Calu3 (cell line): Measurements from ENCODE around the gene NPIPB2. TPM values are rescaled to one million over a fixed set of nuclear protein-coding genes. Genes with fewer than 3 reads are reported as not detected.

ENCODE experiments used
- BruUV-seq: library from RNA; stranded (reverse); fragments of 400-500 nt; replicated peaks from 2 replicates; lab custom pipeline; 2021; lab: Mats Ljungman, UMichigan
- CTCF ChIA-PET: fragments of 300-600 bp; sonication (Branson Sonifier 250); formaldehyde crosslinking; loops from one replicate; lab custom pipeline; 2022; ENCODE audit warnings: antibody characterized with exemption; lab: Charles Lee
- DNase-seq: peaks from one replicate; pipeline ENCODE4 v3.0.0; 2022
- H3K27ac Mint-ChIP-seq: one replicate; pipeline ENCODE4 v1.8.0; 2022; ENCODE audit warnings: mixed read lengths; ENCODE audit not compliant: unreplicated experiment
- H3K27me3 Mint-ChIP-seq: one replicate; pipeline ENCODE4 v1.8.0; 2022; ENCODE audit warnings: mixed read lengths; ENCODE audit not compliant: unreplicated experiment
- H3K36me3 Mint-ChIP-seq: one replicate; pipeline ENCODE4 v1.8.0; 2022; ENCODE audit warnings: mild to moderate bottlenecking, moderate library complexity, mixed read lengths; ENCODE audit not compliant: insufficient read depth, unreplicated experiment
- H3K4me1 Mint-ChIP-seq: one replicate; pipeline ENCODE4 v1.8.0; 2022; ENCODE audit warnings: mild to moderate bottlenecking, low read depth, mixed read lengths; ENCODE audit not compliant: unreplicated experiment
- H3K4me3 Mint-ChIP-seq: one replicate; pipeline ENCODE4 v1.8.0; 2022; ENCODE audit warnings: mild to moderate bottlenecking, low read depth, moderate library complexity, mixed read lengths; ENCODE audit not compliant: unreplicated experiment
- H3K9me3 Mint-ChIP-seq: one replicate; pipeline ENCODE4 v1.8.0; 2022; ENCODE audit warnings: low read depth, mixed read lengths; ENCODE audit not compliant: unreplicated experiment
- intact Hi-C: fragments of 100-400 bp; cut with micrococcal nuclease; formaldehyde crosslinking; loops from one replicate; pipeline ENCODE4 v1.10.0; 2022; ENCODE audit not compliant: unreplicated experiment
- total RNA-seq: library from RNA; stranded (reverse); gene quantifications from 2 replicates; pipeline ENCODE4 v1.2.3, GENCODE V29; 2022
- TF ChIP-seq, protein P1 (sequence below): fragments of 200-600 bp; IDR thresholded peaks from one replicate; pipeline ENCODE4 v1.8.0; 2022; ENCODE audit warnings: antibody characterized with exemption; ENCODE audit not compliant: unreplicated experiment

The NPIPB2 gene
- total RNA-seq, 1 experiment from 2014 or later = 21.3 TPM

DNA sequence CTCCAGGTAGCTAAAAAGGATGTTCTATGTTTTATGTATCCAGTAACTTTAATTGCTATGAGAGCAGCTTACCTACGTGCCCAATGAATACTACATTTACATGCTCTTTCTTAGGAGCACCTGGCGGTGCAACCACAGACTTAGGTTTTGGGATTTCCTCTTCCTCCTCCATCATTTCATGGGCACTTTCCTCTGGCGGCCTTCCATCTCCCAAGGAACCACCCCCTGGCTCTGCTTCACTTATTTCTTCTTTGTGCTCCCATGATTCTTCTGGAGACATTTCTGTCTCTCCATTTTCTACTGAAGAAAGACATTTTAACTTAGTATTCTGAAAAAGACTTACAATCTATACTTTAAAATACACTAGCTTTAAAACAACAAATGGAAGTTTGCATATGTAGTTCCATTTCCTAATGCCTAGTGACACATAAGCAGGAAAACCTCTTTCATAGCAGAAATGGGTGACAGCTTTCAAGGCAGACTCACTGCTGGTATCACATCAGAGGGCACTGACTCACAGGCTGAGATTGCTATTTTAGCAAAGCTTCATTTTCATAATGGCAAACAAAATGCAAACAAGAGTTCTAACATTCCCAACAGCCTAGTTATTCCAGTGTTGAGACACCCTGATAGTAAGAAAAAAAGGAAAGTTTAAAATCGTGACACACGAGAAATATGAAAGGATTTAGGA is 45.2 kb downstream of the NPIPB2 start:
- H3K27ac Mint-ChIP-seq = peak overlapping the region; percentile 48
- CTCF ChIA-PET = interaction anchor here (1.2 kb wide), 1 partner anchor 171 kb away, joined by 4 read pairs; no protein-coding TSS in a partner anchor
- BruUV-seq = no TSS peak
- DNase-seq = no peak
- H3K9me3 Mint-ChIP-seq = no peaks in the 10 kb centered on the region
- intact Hi-C loops = no loop called here
- H3K27me3 Mint-ChIP-seq = no peaks in the 10 kb centered on the region
- peaks cover 51% of the 10 kb centered on the region for H3K36me3 Mint-ChIP-seq
- H3K4me3 Mint-ChIP-seq = no peak overlapping the region
- TF ChIP-seq, protein P1, sequence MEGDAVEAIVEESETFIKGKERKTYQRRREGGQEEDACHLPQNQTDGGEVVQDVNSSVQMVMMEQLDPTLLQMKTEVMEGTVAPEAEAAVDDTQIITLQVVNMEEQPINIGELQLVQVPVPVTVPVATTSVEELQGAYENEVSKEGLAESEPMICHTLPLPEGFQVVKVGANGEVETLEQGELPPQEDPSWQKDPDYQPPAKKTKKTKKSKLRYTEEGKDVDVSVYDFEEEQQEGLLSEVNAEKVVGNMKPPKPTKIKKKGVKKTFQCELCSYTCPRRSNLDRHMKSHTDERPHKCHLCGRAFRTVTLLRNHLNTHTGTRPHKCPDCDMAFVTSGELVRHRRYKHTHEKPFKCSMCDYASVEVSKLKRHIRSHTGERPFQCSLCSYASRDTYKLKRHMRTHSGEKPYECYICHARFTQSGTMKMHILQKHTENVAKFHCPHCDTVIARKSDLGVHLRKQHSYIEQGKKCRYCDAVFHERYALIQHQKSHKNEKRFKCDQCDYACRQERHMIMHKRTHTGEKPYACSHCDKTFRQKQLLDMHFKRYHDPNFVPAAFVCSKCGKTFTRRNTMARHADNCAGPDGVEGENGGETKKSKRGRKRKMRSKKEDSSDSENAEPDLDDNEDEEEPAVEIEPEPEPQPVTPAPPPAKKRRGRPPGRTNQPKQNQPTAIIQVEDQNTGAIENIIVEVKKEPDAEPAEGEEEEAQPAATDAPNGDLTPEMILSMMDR = no peak
- peaks cover 9% of the 10 kb centered on the region for H3K4me1 Mint-ChIP-seq

DNA sequence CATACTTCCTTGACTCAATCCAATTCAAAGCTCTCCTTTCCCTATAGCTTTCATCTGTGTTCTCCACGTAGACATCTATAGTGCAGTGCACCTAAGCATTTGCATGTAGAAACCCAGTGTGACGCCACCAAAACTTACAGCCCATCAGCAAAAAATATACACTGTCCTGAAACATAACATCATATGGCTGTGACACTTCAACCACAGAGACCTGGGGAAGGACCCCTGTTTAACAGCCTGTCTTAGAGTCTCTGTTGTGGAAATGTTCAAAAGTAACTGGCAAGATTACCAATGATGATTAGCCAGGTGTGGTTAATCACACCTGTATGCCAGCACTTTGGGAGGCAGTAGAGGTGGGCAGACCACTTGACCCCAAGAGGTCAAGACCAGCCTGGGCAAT is 48.3 kb downstream of the NPIPB2 start:
- TF ChIP-seq, protein P1 = no peak
- Mint-ChIP-seq H3K4me3 (no peak overlapping the region), H3K27me3 (no peaks in the 10 kb centered on the region), H3K4me1 (peaks cover 9% of the 10 kb centered on the region), H3K27ac (no peak overlapping the region), H3K9me3 (no peaks in the 10 kb centered on the region), H3K36me3 (peaks cover 67% of the 10 kb centered on the region)
- CTCF ChIA-PET = no interaction called here
- no TSS peak for BruUV-seq
- intact Hi-C loops = no loop called here
- DNase-seq = no peak

DNA sequence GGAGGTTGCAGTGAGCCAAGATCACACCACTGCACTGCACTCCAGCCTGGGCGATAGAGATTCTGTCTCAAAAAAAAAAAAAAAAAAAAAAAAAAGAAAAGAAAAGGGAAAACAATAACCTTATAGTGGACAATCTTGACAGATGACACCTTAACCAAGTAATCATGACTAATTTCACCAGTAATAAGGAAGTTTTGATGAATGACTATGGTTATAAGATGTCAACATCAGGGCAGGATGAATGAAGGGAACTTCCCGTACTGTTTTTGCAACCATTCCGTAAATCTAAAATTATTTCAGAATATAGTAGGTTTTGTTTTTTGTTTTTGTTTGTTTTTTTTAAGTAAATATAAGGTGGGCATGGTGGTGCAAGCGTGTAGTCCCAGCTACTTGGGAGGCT is 49.1 kb downstream of the NPIPB2 start:
- Mint-ChIP-seq H3K4me1 (peaks cover 9% of the 10 kb centered on the region), H3K36me3 (peaks cover 67% of the 10 kb centered on the region), H3K9me3 (no peaks in the 10 kb centered on the region), H3K27ac (no peak overlapping the region), H3K4me3 (no peak overlapping the region), H3K27me3 (no peaks in the 10 kb centered on the region)
- no peak for DNase-seq
- CTCF ChIA-PET = no interaction called here
- TF ChIP-seq, protein P1 = no peak
- BruUV-seq = no TSS peak
- intact Hi-C loops = no loop called here

DNA sequence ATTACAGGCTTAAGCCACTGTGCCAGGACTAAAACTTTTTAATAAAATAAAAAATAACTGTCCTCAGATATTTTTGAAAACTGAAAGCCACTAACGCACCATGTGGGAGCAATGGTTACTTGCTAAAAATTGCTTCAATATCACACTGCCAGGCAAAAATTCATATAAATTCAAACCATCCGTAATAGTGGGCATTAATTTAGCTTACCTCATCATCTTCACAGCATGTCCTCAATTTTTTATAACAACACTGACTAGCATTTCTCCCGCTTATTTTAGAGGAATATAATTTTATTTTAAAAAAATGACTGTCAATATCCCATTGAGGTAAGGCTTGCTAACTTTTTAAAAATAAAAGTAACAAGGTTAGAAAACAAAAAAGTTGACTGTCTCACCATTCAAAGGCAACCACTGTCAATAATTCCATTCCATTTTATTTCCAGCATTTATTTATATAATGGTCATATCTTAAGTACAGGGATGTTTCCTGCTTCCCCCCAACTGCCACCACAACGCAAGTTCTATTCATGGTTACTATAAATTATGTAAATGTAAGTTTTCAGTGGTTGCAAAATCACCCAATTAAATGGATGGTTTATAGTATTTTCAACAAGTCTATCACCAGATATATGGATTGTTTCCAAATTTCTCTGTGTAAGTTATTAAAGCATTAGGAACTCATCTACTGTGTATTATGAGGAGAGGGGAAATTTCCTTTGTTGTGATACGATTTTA is 51.4 kb downstream of the NPIPB2 start:
- CTCF ChIA-PET = no interaction called here
- Mint-ChIP-seq H3K36me3 (peaks cover 70% of the 10 kb centered on the region), H3K27me3 (no peaks in the 10 kb centered on the region), H3K4me1 (no peaks in the 10 kb centered on the region), H3K9me3 (no peaks in the 10 kb centered on the region), H3K27ac (no peak overlapping the region), H3K4me3 (no peak overlapping the region)
- intact Hi-C loops = no loop called here
- TSS peak; percentile 21 for BruUV-seq
- DNase-seq = no peak
- TF ChIP-seq, protein P1 = no peak
